Naive thymus-derived CD4-positive, alpha-beta T cell (primary cell): ENCODE data around the gene SLITRK5. TPM values are rescaled to one million over a fixed set of nuclear protein-coding genes. Genes with fewer than 3 reads are reported as not detected.

ENCODE experiments used
- ATAC-seq: fragments of 150-1000 bp; cut with Tn5 transposase; 2 replicates; pipeline ENCODE4 v1.10.0; 2021; ENCODE audit warnings: mild to moderate bottlenecking, moderate library complexity
- CTCF ChIA-PET: fragments of 350-600 bp; sonication (Branson Sonifier 250); formaldehyde crosslinking; loops from one replicate; lab custom pipeline; 2021; ENCODE audit warnings: antibody characterized with exemption; lab: Charles Lee
- POLR2A ChIA-PET: fragments of 350-600 bp; sonication (Branson Sonifier 250); formaldehyde crosslinking; loops from one replicate; lab custom pipeline; 2021; ENCODE audit warnings: antibody characterized with exemption, inconsistent platforms; lab: Charles Lee
- DNase-seq, 9 donors: peaks; one replicate each; pipeline versions ENCODE4 v3.0.0 to v3.0.0-alpha.2; 2020 to 2022; ENCODE audit warnings: mixed read lengths in 1 of 9
- H3K27ac ChIP-seq: one replicate; pipeline ENCODE4 v1.7.0; 2013; ENCODE audit warnings: mild to moderate bottlenecking, low read depth, low read length, moderate library complexity
- H3K27me3 ChIP-seq, 2 donors: one replicate each; pipeline ENCODE4 v1.7.0; 2013; ENCODE audit warnings: low read length in 2 of 2, mild to moderate bottlenecking in 2 of 2, moderate library complexity in 2 of 2; ENCODE audit not compliant: control insufficient read depth in 2 of 2, insufficient read depth in 2 of 2
- H3K36me3 ChIP-seq, 3 experiments: 1 replicate in 2 of 3; 2 replicates in 1 of 3; pipeline ENCODE4 v1.7.0; 2013; ENCODE audit warnings: low read length in 3 of 3, mild to moderate bottlenecking in 3 of 3, moderate library complexity in 1 of 3; ENCODE audit not compliant: insufficient read depth in 3 of 3, control insufficient read depth in 2 of 3
- H3K4me1 ChIP-seq, 2 donors: one replicate each; pipeline ENCODE4 v1.7.0; 2013; ENCODE audit warnings: low read length in 2 of 2, mild to moderate bottlenecking in 2 of 2, moderate library complexity in 1 of 2; ENCODE audit not compliant: control insufficient read depth in 2 of 2, insufficient read depth in 2 of 2
- H3K4me3 ChIP-seq: 2 replicates; pipeline ENCODE4 v1.7.0; 2013; ENCODE audit warnings: mild to moderate bottlenecking, low read length
- H3K9me3 ChIP-seq, 3 experiments: 1 replicate in 2 of 3; 2 replicates in 1 of 3; pipeline ENCODE4 v1.7.0; 2013; ENCODE audit warnings: low read length in 3 of 3; ENCODE audit not compliant: control insufficient read depth in 2 of 3
- H3K27ac Mint-ChIP-seq, 9 donors: one replicate each; pipeline ENCODE4 v1.8.0; 2020 to 2022; ENCODE audit warnings: mixed read lengths in 9 of 9, mild to moderate bottlenecking in 8 of 9, moderate library complexity in 5 of 9, inconsistent platforms in 2 of 9
- H3K27me3 Mint-ChIP-seq, 5 donors: one replicate each; pipeline ENCODE4 v1.8.0; 2021 to 2022; ENCODE audit warnings: mixed read lengths in 5 of 5, mild to moderate bottlenecking in 1 of 5
- H3K36me3 Mint-ChIP-seq, 5 donors: one replicate each; pipeline ENCODE4 v1.8.0; 2020 to 2022; ENCODE audit warnings: mixed read lengths in 5 of 5, mild to moderate bottlenecking in 3 of 5, inconsistent platforms in 1 of 5
- H3K4me1 Mint-ChIP-seq, 7 donors: one replicate each; pipeline ENCODE4 v1.8.0; 2020 to 2022; ENCODE audit warnings: mixed read lengths in 7 of 7, mild to moderate bottlenecking in 3 of 7, inconsistent platforms in 1 of 7
- H3K4me3 Mint-ChIP-seq, 10 donors: one replicate each; pipeline ENCODE4 v1.8.0; 2020 to 2022; ENCODE audit warnings: mild to moderate bottlenecking in 10 of 10, mixed read lengths in 10 of 10, moderate library complexity in 6 of 10, inconsistent platforms in 2 of 10
- H3K9me3 Mint-ChIP-seq, 11 donors: one replicate each; pipeline ENCODE4 v1.8.0; 2020 to 2022; ENCODE audit warnings: mixed read lengths in 11 of 11, mild to moderate bottlenecking in 4 of 11, inconsistent platforms in 1 of 11, moderate library complexity in 1 of 11
- intact Hi-C, 2 donors: fragments of 100-400 bp; cut with micrococcal nuclease; formaldehyde crosslinking; loops; one replicate each; pipeline ENCODE4 v1.15.1; 2023
- polyA plus RNA-seq, 2 donors: library from polyadenylated mRNA; unstranded; fragments of 300-500 nt; fragmentation: Illumina TruSeq; gene quantifications; one replicate each; pipeline ENCODE4 v1.2.3, GENCODE V29; 2021
- total RNA-seq, 6 experiments: library from RNA in 5 of 6; stranded (reverse) in 5 of 6; gene quantifications; 1 replicate in 5 of 6; 2 replicates in 1 of 6; pipeline ENCODE4 v1.2.3 and lab custom pipeline; 2021 to 2026

The SLITRK5 gene
- total and polyA plus RNA-seq, 7 experiments from 2014 or later = 0.05 to 0.12 (median 0.05) TPM; not detected in 3

DNA sequence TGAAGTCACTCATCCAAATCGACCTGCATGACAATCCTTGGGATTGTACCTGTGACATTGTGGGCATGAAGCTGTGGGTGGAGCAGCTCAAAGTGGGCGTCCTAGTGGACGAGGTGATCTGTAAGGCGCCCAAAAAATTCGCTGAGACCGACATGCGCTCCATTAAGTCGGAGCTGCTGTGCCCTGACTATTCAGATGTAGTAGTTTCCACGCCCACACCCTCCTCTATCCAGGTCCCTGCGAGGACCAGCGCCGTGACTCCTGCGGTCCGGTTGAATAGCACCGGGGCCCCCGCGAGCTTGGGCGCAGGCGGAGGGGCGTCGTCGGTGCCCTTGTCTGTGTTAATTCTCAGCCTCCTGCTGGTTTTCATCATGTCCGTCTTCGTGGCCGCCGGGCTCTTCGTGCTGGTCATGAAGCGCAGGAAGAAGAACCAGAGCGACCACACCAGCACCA is 5.9 kb downstream of the SLITRK5 start:
- Mint-ChIP-seq H3K36me3 (peaks cover 0 to 4% (median 0%) of the 10 kb centered on the region in 5 donors), H3K27me3 (peaks cover 36 to 71% (median 62%) of the 10 kb centered on the region in 5 donors), H3K27ac (no peak overlapping the region), H3K4me1 (peaks cover 7 to 40% (median 19%) of the 10 kb centered on the region in 7 donors), H3K4me3 (peak overlapping the region in 8 of 10 donors; percentile 54 to 82 (median 70)), H3K9me3 (peaks cover 0 to 25% (median 6%) of the 10 kb centered on the region in 11 donors)
- no peak overlapping the region for H3K4me3 ChIP-seq
- H3K36me3 ChIP-seq = no peaks in the 10 kb centered on the region
- POLR2A ChIA-PET = no interaction called here
- H3K27me3 ChIP-seq = peaks cover 5 to 39% of the 10 kb centered on the region in 2 donors
- no peaks in the 10 kb centered on the region for H3K4me1 ChIP-seq
- DNase-seq = no peak
- intact Hi-C loops = no loop called here
- CTCF ChIA-PET = no interaction called here
- H3K9me3 ChIP-seq = peaks cover 0 to 5% (median 0%) of the 10 kb centered on the region in 3 experiments
- no peak for ATAC-seq
- no peak overlapping the region for H3K27ac ChIP-seq

DNA sequence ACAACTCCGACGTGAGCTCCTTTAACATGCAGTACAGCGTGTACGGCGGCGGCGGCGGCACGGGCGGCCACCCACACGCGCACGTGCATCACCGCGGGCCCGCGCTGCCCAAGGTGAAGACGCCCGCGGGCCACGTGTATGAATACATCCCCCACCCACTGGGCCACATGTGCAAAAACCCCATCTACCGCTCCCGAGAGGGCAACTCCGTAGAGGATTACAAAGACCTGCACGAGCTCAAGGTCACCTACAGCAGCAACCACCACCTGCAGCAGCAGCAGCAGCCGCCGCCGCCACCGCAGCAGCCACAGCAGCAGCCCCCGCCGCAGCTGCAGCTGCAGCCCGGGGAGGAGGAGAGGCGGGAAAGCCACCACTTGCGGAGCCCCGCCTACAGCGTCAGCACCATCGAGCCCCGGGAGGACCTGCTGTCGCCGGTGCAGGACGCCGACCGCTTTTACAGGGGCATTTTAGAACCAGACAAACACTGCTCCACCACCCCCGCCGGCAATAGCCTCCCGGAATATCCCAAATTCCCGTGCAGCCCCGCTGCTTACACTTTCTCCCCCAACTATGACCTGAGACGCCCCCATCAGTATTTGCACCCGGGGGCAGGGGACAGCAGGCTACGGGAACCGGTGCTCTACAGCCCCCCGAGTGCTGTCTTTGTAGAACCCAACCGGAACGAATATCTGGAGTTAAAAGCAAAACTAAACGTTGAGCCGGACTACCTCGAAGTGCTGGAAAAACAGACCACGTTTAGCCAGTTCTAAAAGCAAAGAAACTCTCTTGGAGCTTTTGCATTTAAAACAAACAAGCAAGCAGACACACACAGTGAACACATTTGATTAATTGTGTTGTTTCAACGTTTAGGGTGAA is 6.6 kb downstream of the SLITRK5 start:
- peak overlapping the region in 2 of 9 donors; percentile 21 to 29 for H3K27ac Mint-ChIP-seq
- H3K36me3 Mint-ChIP-seq = peaks cover 0 to under 1% (median 0%) of the 10 kb centered on the region in 5 donors
- peaks cover 5 to 39% of the 10 kb centered on the region in 2 donors for H3K27me3 ChIP-seq
- POLR2A ChIA-PET = no interaction called here
- intact Hi-C loops = no loop called here
- H3K36me3 ChIP-seq = no peaks in the 10 kb centered on the region
- H3K9me3 Mint-ChIP-seq = peaks cover 0 to 22% (median 5%) of the 10 kb centered on the region in 11 donors
- DNase-seq (peak in 2 of 9 donors; percentile 6 to 28), ATAC-seq (peak; percentile 64)
- H3K9me3 ChIP-seq = peaks cover 0 to 5% (median 0%) of the 10 kb centered on the region in 3 experiments
- H3K27ac ChIP-seq = no peak overlapping the region
- H3K4me1 Mint-ChIP-seq = peaks cover 5 to 37% (median 16%) of the 10 kb centered on the region in 7 donors
- CTCF ChIA-PET = no interaction called here
- H3K4me3 ChIP-seq = peak overlapping the region; percentile 20
- no peaks in the 10 kb centered on the region for H3K4me1 ChIP-seq
- peak overlapping the region; percentile 58 to 82 (median 70) for H3K4me3 Mint-ChIP-seq
- peaks cover 36 to 69% (median 58%) of the 10 kb centered on the region in 5 donors for H3K27me3 Mint-ChIP-seq

DNA sequence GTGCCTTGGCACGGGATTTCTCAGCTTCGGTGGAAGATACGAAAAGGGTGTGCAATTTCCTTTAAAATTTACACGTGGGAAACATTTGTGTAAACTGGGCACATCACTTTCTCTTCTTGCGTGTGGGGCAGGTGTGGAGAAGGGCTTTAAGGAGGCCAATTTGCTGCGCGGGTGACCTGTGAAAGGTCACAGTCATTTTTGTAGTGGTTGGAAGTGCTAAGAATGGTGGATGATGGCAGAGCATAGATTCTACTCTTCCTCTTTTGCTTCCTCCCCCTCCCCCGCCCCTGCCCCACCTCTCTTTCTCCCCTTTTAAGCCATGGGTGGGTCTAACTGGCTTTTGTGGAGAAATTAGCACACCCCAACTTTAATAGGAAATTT is 7.2 kb downstream of the SLITRK5 start:
- Mint-ChIP-seq H3K27me3 (peaks cover 31 to 63% (median 52%) of the 10 kb centered on the region in 5 donors), H3K9me3 (peaks cover 0 to 20% (median 5%) of the 10 kb centered on the region in 11 donors), H3K36me3 (no peaks in the 10 kb centered on the region), H3K27ac (peak overlapping the region in 1 of 9 donors; percentile 41), H3K4me3 (peak overlapping the region; percentile 58 to 82 (median 70)), H3K4me1 (peaks cover 5 to 31% (median 13%) of the 10 kb centered on the region in 7 donors)
- Histone ChIP-seq H3K4me1 (no peaks in the 10 kb centered on the region), H3K36me3 (no peaks in the 10 kb centered on the region), H3K4me3 (peak overlapping the region; percentile 20), H3K27me3 (peaks cover 5 to 35% of the 10 kb centered on the region in 2 donors), H3K27ac (no peak overlapping the region), H3K9me3 (peaks cover 0 to 5% (median 0%) of the 10 kb centered on the region in 3 experiments)
- CTCF ChIA-PET = no interaction called here
- intact Hi-C loops = no loop called here
- ATAC-seq = no peak
- POLR2A ChIA-PET = no interaction called here
- no peak for DNase-seq

DNA sequence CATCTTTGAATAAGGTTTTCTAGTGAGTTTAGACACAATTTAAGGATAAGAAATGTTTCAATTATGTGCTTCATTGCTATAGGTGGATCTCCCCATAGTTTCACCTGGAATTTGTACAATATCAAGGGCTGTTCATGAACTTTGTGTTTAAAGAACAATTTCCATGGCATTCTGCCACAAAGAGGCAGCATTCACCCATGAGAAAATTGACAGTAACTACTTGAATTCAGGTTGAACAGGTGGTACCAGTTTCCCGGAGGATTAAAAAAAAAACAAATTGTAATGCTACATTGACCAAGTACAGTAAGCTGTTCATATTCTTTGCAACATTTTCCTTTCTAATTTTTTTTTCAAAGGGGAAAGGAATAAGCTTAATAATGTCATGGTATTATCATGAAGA is 9.1 kb downstream of the SLITRK5 start:
- DNase-seq = no peak
- H3K4me3 Mint-ChIP-seq = no peak overlapping the region
- H3K4me1 Mint-ChIP-seq = peaks cover 0 to 18% (median 8%) of the 10 kb centered on the region in 7 donors
- Histone ChIP-seq H3K4me3 (no peak overlapping the region), H3K4me1 (no peaks in the 10 kb centered on the region), H3K27ac (no peak overlapping the region), H3K36me3 (no peaks in the 10 kb centered on the region), H3K9me3 (peaks cover 0 to 5% (median 0%) of the 10 kb centered on the region in 3 experiments), H3K27me3 (peaks cover 0 to 20% of the 10 kb centered on the region in 2 donors)
- no peak for ATAC-seq
- peaks cover 0 to 13% (median 0%) of the 10 kb centered on the region in 11 donors for H3K9me3 Mint-ChIP-seq
- H3K27ac Mint-ChIP-seq = no peak overlapping the region
- POLR2A ChIA-PET = no interaction called here
- H3K27me3 Mint-ChIP-seq = peaks cover 17 to 44% (median 36%) of the 10 kb centered on the region in 5 donors
- CTCF ChIA-PET = no interaction called here
- H3K36me3 Mint-ChIP-seq = no peaks in the 10 kb centered on the region
- intact Hi-C loops = loop anchor here in 1 of 2 donors (5.0 kb wide), 1 partner anchor 1387 kb away; no protein-coding TSS in a partner anchor

DNA sequence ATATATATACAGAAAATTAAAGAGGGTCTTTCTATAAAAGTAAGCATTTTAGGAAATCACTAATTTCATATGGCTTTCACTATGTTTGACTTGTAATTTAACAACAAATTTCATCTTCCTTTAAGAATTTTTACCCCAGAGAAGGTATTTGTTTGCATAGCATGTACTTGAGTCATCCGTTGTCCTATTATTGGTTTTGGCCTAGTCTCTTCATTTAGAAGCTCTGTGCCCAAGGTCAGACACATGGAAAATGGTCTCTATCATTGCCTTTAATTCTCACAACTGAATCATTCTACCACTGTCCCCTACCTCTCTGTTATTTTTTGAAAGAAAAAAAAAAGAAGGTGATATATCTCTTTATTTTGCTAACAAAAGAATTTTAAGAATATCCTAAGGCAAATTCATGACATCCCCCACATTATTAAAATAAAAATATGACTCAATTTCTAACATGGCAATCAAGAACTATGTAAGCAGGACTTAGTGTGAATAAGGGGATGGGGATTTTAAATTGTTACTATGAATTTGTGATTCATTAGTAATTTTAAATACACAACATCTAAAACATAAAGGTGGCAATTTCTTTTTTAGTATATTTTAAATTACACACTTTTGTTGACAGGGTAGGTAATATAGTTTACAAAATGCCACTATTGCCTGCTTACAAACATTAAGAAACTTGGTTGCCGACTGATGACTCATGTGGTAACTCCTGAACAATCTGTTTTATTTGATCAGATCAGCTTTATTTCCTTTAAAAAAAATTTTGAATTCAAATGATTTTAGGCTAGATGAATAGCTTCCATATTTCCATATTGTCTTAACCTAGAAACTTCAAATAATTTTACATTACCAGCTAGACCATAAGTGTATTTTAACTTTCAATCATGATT is 13.9 kb downstream of the SLITRK5 start:
- POLR2A ChIA-PET = no interaction called here
- intact Hi-C loops = loop anchor here in 1 of 2 donors (5.0 kb wide), 1 partner anchor 1382 kb away; no protein-coding TSS in a partner anchor
- H3K4me1 Mint-ChIP-seq = no peaks in the 10 kb centered on the region

DNA sequence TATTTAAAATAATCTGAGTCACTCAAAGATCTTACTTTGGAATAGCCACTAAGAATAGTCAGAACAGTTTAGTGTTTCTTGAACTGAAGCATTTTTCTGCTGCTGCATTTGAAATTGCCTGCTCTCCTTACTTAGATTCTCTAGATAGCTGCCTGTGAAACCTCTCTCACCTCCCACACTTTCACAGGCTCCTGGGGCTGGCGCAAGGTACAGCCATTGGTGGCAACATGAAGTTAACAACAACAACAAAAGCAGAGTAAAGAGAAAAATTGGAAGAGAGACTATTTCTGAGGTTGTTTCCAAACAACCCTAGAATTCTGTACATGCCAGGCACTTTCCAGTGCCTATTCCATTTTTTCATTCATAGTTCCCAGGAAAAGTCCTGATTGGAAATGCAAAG is 25.3 kb downstream of the SLITRK5 start:
- no peak overlapping the region for H3K27ac ChIP-seq
- H3K4me3 ChIP-seq = no peak overlapping the region
- Mint-ChIP-seq H3K9me3 (peaks cover 0 to 7% (median 0%) of the 10 kb centered on the region in 11 donors), H3K36me3 (no peaks in the 10 kb centered on the region), H3K4me3 (no peak overlapping the region), H3K27ac (no peak overlapping the region), H3K27me3 (no peaks in the 10 kb centered on the region), H3K4me1 (no peaks in the 10 kb centered on the region)
- ChIA-PET POLR2A (no interaction called here), CTCF (no interaction called here)
- intact Hi-C loops = no loop called here
- H3K9me3 ChIP-seq = no peaks in the 10 kb centered on the region
- H3K4me1 ChIP-seq = no peaks in the 10 kb centered on the region
- H3K36me3 ChIP-seq = no peaks in the 10 kb centered on the region
- H3K27me3 ChIP-seq = no peaks in the 10 kb centered on the region
- DNase-seq = no peak
- ATAC-seq = no peak

More for the DNA sequence above, 13.9 kb downstream of the SLITRK5 start:
- Mint-ChIP-seq H3K9me3 (no peaks in the 10 kb centered on the region), H3K27ac (no peak overlapping the region), H3K27me3 (peaks cover 0 to 5% (median 0%) of the 10 kb centered on the region in 5 donors), H3K36me3 (no peaks in the 10 kb centered on the region), H3K4me3 (no peak overlapping the region)
- Histone ChIP-seq H3K4me1 (no peaks in the 10 kb centered on the region), H3K9me3 (no peaks in the 10 kb centered on the region), H3K27ac (no peak overlapping the region), H3K36me3 (no peaks in the 10 kb centered on the region), H3K4me3 (no peak overlapping the region), H3K27me3 (no peaks in the 10 kb centered on the region)
- CTCF ChIA-PET = no interaction called here
- DNase-seq = no peak
- ATAC-seq = no peak
